GM12801 (cell line): ENCODE measurements around the gene FTH1.

Source experiments
- CTCF ChIP-seq: IDR thresholded peaks from one replicate; pipeline ENCODE4 v1.5.1; 2011; ENCODE audit warnings: control low read depth; ENCODE audit not compliant: insufficient read length; ENCODE audit errors: extremely low read depth

FTH1 gene

GRCh38 chr11:61958590-61958989 is 8.8 kb downstream of the FTH1 start:
- TF ChIP-seq CTCF: no peak

- no peak for TF ChIP-seq CTCF
Observed at GRCh38 chr11:61957021-61957770, 10.2 kb downstream of the FTH1 start.

GRCh38 chr11:61956191-61957020 is 11.0 kb downstream of the FTH1 start:
- no peak for TF ChIP-seq CTCF

- TF ChIP-seq CTCF: no peak
Observed at GRCh38 chr11:61955422-61956135, 11.9 kb downstream of the FTH1 start.

- no peak for TF ChIP-seq CTCF
Observed at GRCh38 chr11:61954851-61955421, 12.5 kb downstream of the FTH1 start.

GRCh38 chr11:61954106-61954850 is 13.2 kb downstream of the FTH1 start:
- TF ChIP-seq CTCF: no peak
